Endodermal cell (in vitro differentiated cells): ENCODE measurements around the gene RSPH3. TPM values are rescaled to one million over a fixed set of nuclear protein-coding genes. Genes with fewer than 3 reads are reported as not detected.
A peak's percentile ranks its signal among the peaks of the same experiment; 100 is the strongest.

ENCODE experiments used
- DNase-seq: peaks from one replicate; pipeline ENCODE4 v3.0.0-alpha.2; 2017
- H3K27ac ChIP-seq: 2 replicates; pipeline ENCODE4 v1.5.1; 2013; ENCODE audit warnings: mild to moderate bottlenecking, low read depth, low read length, moderate library complexity
- H3K27me3 ChIP-seq: 2 replicates; pipeline ENCODE4 v1.6.1; 2013; ENCODE audit warnings: mild to moderate bottlenecking, low read length, moderate library complexity; ENCODE audit not compliant: insufficient read depth, control insufficient read depth, poor library complexity, severe bottlenecking
- H3K36me3 ChIP-seq: 2 replicates; pipeline ENCODE4 v1.7.0; 2013; ENCODE audit warnings: mild to moderate bottlenecking, low read length, moderate library complexity; ENCODE audit not compliant: control insufficient read depth, insufficient read depth
- H3K4me1 ChIP-seq: one replicate; pipeline ENCODE4 v1.7.0; 2013; ENCODE audit warnings: low read length; ENCODE audit not compliant: control insufficient read depth, insufficient read depth
- H3K4me3 ChIP-seq: 2 replicates; pipeline ENCODE4 v1.5.1; 2013; ENCODE audit warnings: mild to moderate bottlenecking, low read length, moderate library complexity
- H3K9ac ChIP-seq: 2 replicates; pipeline ENCODE4 v1.6.1; 2013; ENCODE audit warnings: mild to moderate bottlenecking, low read length, moderate library complexity; ENCODE audit not compliant: poor library complexity, severe bottlenecking; ENCODE audit errors: extremely low read depth
- H3K9me3 ChIP-seq: 2 replicates; pipeline ENCODE4 v1.6.1; 2013; ENCODE audit warnings: mild to moderate bottlenecking, low read length, moderate library complexity; ENCODE audit not compliant: control insufficient read depth
- H3K27ac Mint-ChIP-seq: 2 replicates; pipeline ENCODE4 v1.8.0; 2020; ENCODE audit warnings: mixed read lengths
- H3K27me3 Mint-ChIP-seq: 2 replicates; pipeline ENCODE4 v1.8.0; 2021; ENCODE audit warnings: mild to moderate bottlenecking, mixed read lengths; ENCODE audit not compliant: insufficient read depth
- H3K36me3 Mint-ChIP-seq: 2 replicates; pipeline ENCODE4 v1.8.0; 2020; ENCODE audit warnings: low read depth, mixed read lengths
- H3K4me1 Mint-ChIP-seq: 2 replicates; pipeline ENCODE4 v1.8.0; 2020; ENCODE audit warnings: mixed read lengths
- H3K4me3 Mint-ChIP-seq: 2 replicates; pipeline ENCODE4 v1.8.0; 2020; ENCODE audit warnings: mild to moderate bottlenecking, moderate library complexity, mixed read lengths
- H3K9me3 Mint-ChIP-seq: 2 replicates; pipeline ENCODE4 v1.8.0; 2020; ENCODE audit warnings: mild to moderate bottlenecking, mixed read lengths
- WGBS, 2 experiments: methylation state at CpG; one replicate each; pipeline versions ENCODE4 v1.1.5 to v1.1.7; 2013; ENCODE audit warnings: missing lambda C conversion rate in 2 of 2, mixed read lengths in 1 of 2; ENCODE audit not compliant: insufficient coverage in 1 of 2, insufficient read length in 1 of 2; 5-methylcytosine and 5-hydroxymethylcytosine counted together
- long read RNA-seq, 4 experiments: library from polyadenylated mRNA in 2 of 4; library from RNA in 1 of 4; library from capped mRNA in 1 of 4; stranded (forward) in 3 of 4; unstranded in 1 of 4; transcript quantifications; one replicate each; pipeline ENCODE4 v2.0.0, GENCODE V29; 2020 to 2021; ENCODE audit warnings: inconsistent platforms in 1 of 4
- polyA plus RNA-seq, 2 experiments: library from polyadenylated mRNA; stranded (reverse); fragments of 50-300 nt; gene quantifications; one replicate each; pipeline ENCODE4 v1.2.3, GENCODE V29; 2013
- total RNA-seq, 2 donors: library from RNA; stranded (reverse); fragmentation: NEBNext Ultra II Directional in 1 of 2; extraction: Animal tissue kit (Norgen Biotek cat#: 25700) in 1 of 2; gene quantifications; 2 replicates in 1 of 2; 3 replicates in 1 of 2; pipeline ENCODE4 v1.2.1, GENCODE V29; 2021
- TF ChIP-seq, protein P1 (sequence below): fragments of 200-600 bp; sonication (generic); conservative IDR thresholded peaks from 2 replicates; pipeline ENCODE4 v1.5.0; 2021; ENCODE audit warnings: antibody characterized with exemption, mild to moderate bottlenecking

The RSPH3 gene, protein sequence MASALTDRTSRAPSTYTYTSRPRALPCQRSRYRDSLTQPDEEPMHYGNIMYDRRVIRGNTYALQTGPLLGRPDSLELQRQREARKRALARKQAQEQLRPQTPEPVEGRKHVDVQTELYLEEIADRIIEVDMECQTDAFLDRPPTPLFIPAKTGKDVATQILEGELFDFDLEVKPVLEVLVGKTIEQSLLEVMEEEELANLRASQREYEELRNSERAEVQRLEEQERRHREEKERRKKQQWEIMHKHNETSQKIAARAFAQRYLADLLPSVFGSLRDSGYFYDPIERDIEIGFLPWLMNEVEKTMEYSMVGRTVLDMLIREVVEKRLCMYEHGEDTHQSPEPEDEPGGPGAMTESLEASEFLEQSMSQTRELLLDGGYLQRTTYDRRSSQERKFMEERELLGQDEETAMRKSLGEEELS
- 10 to 100 TPM in 1 of 2 donors, 1 to 10 TPM in 1; 7.4 to 10.3 TPM for total RNA-seq
- 5.0 TPM for polyA plus RNA-seq (2013, experiment 1 of 2)
- 4.5 TPM for polyA plus RNA-seq (2013, experiment 2 of 2)
- long read RNA-seq, experiment 1, full-length matches to known transcripts = 1 of 1 reads
- long read RNA-seq, experiment 1, partial matches to known transcripts = 0 of 1 reads
- long read RNA-seq, experiment 1, other reads (novel, unspliced or antisense) = 0 of 1 reads
- long read RNA-seq, experiment 2, full-length matches to known transcripts = 3 of 11 reads
- long read RNA-seq, experiment 2, partial matches to known transcripts = 1 of 11 reads
- long read RNA-seq, experiment 2, other reads (novel, unspliced or antisense) = 7 of 11 reads
- long read RNA-seq, experiment 3, full-length matches to known transcripts = 21 of 32 reads
- long read RNA-seq, experiment 3, partial matches to known transcripts = 3 of 32 reads
- long read RNA-seq, experiment 3, other reads (novel, unspliced or antisense) = 8 of 32 reads
- long read RNA-seq, experiment 4, full-length matches to known transcripts = 3 of 9 reads
- long read RNA-seq, experiment 4, partial matches to known transcripts = 4 of 9 reads
- long read RNA-seq, experiment 4, other reads (novel, unspliced or antisense) = 2 of 9 reads

DNA sequence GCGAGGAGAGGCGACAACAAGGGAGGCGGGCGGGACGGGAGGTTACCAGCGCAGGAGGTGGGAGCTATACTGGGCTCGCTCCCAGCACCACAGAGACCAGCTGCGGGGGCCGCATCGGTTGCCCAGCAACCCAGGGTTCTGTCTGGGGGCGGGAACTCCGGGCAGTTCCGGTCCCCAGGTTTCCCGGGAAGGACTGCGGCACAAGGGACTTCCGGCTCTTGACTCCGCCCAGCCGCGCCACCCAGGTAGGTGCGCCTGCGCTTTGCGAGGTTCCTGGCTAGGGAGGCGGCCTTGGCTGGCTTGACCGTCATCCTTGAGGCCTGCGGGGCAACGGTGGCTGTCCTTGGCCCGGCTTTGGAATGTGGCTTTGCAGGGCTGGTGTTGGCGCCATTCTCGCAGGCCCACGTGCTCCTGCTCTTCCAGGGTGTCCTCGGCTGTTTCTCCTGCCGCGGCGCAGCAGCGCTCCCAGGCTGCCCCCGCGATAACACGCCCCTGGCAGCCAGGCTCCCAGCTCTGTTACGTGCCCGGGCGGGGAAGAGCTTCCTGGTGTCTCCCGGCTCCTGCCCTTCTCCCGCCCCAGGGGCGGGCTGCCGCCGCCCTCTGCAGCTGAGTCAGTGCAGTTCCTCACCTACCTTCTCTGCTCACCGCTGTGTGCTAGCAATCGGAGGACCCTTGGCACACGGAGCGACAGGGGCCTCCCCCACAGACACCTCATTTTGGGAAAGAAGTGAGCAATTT, at the start of gene RSPH3:
Gene RSPH3, minus strand, starts transcription at position 537 of the 738 bp plus-strand sequence. CDS start 652 bp downstream, outside the sequence.
- Mint-ChIP-seq H3K4me3 (peak within 1 kb of the TSS; percentile 95), H3K36me3 (peaks cover 3% of the 10 kb centered on the region), H3K4me1 (peaks cover 11% of the 10 kb centered on the region), H3K9me3 (no peaks in the 10 kb centered on the region), H3K27me3 (no peaks in the 10 kb centered on the region), H3K27ac (peak within 1 kb of the TSS; percentile 97)
- Histone ChIP-seq H3K27me3 (no peaks in the 10 kb centered on the region), H3K36me3 (peaks cover 15% of the 10 kb centered on the region), H3K9ac (peak within 1 kb of the TSS; percentile 87), H3K9me3 (no peaks in the 10 kb centered on the region), H3K4me1 (no peaks in the 10 kb centered on the region), H3K4me3 (peak within 1 kb of the TSS; percentile 95), H3K27ac (peak within 1 kb of the TSS; percentile 92)
- DNase-seq = peak; percentile 99
- TF ChIP-seq, protein P1, sequence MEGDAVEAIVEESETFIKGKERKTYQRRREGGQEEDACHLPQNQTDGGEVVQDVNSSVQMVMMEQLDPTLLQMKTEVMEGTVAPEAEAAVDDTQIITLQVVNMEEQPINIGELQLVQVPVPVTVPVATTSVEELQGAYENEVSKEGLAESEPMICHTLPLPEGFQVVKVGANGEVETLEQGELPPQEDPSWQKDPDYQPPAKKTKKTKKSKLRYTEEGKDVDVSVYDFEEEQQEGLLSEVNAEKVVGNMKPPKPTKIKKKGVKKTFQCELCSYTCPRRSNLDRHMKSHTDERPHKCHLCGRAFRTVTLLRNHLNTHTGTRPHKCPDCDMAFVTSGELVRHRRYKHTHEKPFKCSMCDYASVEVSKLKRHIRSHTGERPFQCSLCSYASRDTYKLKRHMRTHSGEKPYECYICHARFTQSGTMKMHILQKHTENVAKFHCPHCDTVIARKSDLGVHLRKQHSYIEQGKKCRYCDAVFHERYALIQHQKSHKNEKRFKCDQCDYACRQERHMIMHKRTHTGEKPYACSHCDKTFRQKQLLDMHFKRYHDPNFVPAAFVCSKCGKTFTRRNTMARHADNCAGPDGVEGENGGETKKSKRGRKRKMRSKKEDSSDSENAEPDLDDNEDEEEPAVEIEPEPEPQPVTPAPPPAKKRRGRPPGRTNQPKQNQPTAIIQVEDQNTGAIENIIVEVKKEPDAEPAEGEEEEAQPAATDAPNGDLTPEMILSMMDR = peak; percentile 52
- WGBS, 2 experiments = 0% methylated on average over 16 to 50 of the region's 50 CpGs

DNA sequence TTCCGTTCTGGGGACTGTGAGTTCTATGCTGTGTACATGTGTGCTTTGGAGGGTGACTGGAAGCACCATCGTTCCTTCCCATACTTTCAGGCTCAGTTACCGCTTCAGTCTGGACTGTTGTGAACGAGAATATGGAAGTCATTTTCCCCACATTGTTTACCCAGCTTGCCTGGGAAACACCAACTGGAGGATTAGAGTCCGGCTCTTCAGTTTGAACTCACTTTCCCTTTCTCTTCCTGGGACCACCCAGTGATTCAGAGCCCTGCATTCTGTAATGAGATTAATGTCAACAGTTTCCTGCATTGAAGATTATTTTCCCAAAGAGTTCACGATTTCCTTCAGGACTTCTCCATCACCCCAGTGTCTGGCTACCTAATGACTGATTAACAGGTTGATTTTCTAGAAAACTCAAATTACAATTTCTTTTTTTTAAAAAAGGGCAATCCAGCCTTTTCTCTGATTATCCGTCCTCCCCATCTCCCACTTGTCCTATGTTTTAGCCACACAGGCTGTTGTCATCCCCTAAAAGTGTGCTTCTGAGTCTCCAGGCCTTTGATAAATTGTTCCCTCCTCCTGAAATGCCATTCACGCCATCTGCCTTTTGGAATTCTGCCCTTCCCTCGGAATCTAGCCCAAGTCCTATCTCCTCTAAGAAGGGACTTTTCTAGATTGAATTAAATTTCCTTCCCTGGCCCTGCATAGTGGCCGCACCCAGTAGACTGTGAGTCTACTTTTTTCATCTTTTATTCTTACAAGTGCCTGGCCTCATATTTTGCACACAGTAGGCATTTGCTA, 48.1 kb upstream of the RSPH3 start:
- no peaks in the 10 kb centered on the region for H3K36me3 ChIP-seq
- no peak for DNase-seq
- H3K9me3 ChIP-seq = peaks cover 4% of the 10 kb centered on the region
- H3K4me3 ChIP-seq = no peak overlapping the region
- no peaks in the 10 kb centered on the region for H3K27me3 ChIP-seq
- Mint-ChIP-seq H3K27ac (no peak overlapping the region), H3K9me3 (peaks cover 3% of the 10 kb centered on the region), H3K4me1 (peaks cover 31% of the 10 kb centered on the region), H3K36me3 (no peaks in the 10 kb centered on the region), H3K4me3 (no peak overlapping the region), H3K27me3 (no peaks in the 10 kb centered on the region)
- no peaks in the 10 kb centered on the region for H3K4me1 ChIP-seq
- WGBS, 2 experiments = 84 to 86% methylated on average over 7 to 10 of the region's 10 CpGs
- H3K9ac ChIP-seq = no peak overlapping the region
- no peak overlapping the region for H3K27ac ChIP-seq
- TF ChIP-seq, protein P1 = no peak
